ENCODE measurements around the gene STAT6. TPM values are rescaled to one million over a fixed set of nuclear protein-coding genes. Genes with fewer than 3 reads are reported as not detected.

STAT6 gene
- total and polyA plus RNA-seq, 7 donors = 66.1 to 210 (median 115) TPM

DNA sequence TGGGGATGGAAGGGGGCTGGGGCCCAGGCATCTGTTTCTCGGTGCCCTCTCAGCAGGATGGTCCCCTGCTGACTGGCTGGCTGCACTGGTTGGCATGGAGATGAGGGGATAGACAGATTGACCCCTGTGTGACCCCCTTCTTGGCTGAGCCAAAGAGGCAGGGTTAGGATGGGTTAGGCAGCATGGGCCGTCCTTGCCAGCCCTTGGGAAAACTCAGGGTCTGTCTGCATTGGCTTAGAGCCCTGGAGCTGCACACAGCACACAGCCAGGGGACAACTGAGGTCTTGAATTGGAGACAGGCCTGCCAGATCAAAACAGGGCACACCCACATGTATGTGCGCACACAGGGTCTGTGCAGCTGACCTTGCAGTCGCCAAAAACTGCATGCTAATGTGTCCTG lies 47.5 kb upstream of the STAT6 start:
- peak; percentile 63 for DNase-seq
- 81 to 88% methylated on average over 4 of the region's 4 CpGs for WGBS, 2 donors
- TF ChIP-seq CTCF (IDR thresholded peaks at IDR 0.05) (no peak), POLR2AphosphoS5 (IDR thresholded peaks at IDR 0.05) (peak in 1 of 4 donors; percentile 12)
- H3K4me3 ChIP-seq = no peak overlapping the region
- H3K27ac ChIP-seq = peak overlapping the region; percentile 17 to 48 (median 28)
- intact Hi-C loops (cut with DNase I) = no loop called here
- no peaks in the 10 kb centered on the region for H3K27me3 ChIP-seq
- H3K4me1 ChIP-seq = peaks cover 0 to 18% (median 12%) of the 10 kb centered on the region in 4 donors
- H3K9me3 ChIP-seq = no peaks in the 10 kb centered on the region
- H3K36me3 ChIP-seq = peaks cover 61 to 98% (median 71%) of the 10 kb centered on the region in 4 donors

DNA sequence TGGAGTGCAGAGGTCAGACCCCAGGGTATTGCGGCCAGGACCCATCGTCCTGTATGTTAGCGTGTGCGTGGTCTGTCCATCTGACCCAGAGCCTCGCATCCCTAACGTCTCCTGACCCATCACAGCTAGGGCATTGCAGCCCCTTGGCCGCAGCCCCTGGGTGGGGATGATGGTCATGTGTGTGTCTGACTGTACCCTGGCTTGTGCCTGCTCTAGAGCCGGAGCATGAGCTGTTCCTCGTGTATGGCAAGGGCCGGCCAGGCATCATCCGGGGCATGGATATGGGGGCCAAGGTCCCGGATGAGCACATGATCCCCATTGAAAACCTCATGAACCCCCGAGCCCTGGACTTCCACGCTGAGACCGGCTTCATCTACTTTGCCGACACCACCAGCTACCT lies 47.0 kb upstream of the STAT6 start:
- intact Hi-C loops (cut with DNase I) = no loop called here
- Histone ChIP-seq H3K27ac (peak overlapping the region; percentile 17 to 48 (median 28)), H3K4me1 (peaks cover 0 to 23% (median 16%) of the 10 kb centered on the region in 4 donors), H3K36me3 (peaks cover 61 to 94% (median 71%) of the 10 kb centered on the region in 4 donors), H3K4me3 (no peak overlapping the region), H3K27me3 (no peaks in the 10 kb centered on the region), H3K9me3 (no peaks in the 10 kb centered on the region)
- DNase-seq = peak; percentile 63
- TF ChIP-seq CTCF (IDR thresholded peaks at IDR 0.05) (no peak), EP300 (IDR thresholded peaks at IDR 0.05) (no peak), POLR2AphosphoS5 (IDR thresholded peaks at IDR 0.05) (no peak), POLR2A (IDR thresholded peaks at IDR 0.05) (no peak)
- 92 to 95% methylated on average over 16 of the region's 16 CpGs for WGBS, 2 donors

DNA sequence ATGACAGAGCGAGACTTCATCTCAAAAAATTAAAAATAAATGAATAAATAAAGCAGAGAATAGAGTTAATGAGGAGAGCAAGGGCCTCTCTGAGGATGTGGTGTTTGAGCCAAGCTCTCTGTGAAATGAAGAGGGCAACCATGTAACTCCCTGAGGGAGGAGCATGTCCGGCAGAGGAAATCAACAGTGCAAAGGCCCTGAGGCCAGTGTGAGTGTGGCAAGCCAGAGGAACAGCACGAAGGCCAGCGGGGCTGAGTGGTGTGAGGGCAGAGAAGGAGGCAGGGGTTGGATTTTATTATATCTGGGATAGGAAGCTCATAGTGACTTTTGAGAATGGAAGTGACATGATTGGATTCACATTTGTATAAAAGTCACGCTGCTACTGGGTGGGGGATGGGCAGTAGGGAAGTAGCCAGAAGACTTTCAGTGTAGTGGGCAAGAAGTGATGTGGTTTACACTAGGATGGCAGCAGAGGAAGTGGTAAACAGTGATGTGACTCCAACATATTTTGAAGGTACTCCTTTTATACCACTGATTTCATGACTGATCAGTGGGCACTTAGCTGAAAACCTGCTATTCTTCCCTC lies 46.5 kb upstream of the STAT6 start:
- DNase-seq = peak; percentile 65
- Histone ChIP-seq H3K9me3 (no peaks in the 10 kb centered on the region), H3K27ac (peak overlapping the region; percentile 15 to 34 (median 20)), H3K4me3 (no peak overlapping the region), H3K27me3 (no peaks in the 10 kb centered on the region), H3K36me3 (peaks cover 57 to 89% (median 67%) of the 10 kb centered on the region in 4 donors), H3K4me1 (peaks cover 0 to 28% (median 21%) of the 10 kb centered on the region in 4 donors)
- 82 to 92% methylated on average over 5 of the region's 5 CpGs for WGBS, 2 donors
- TF ChIP-seq POLR2AphosphoS5 (IDR thresholded peaks at IDR 0.05) = peak in 1 of 4 donors; percentile 4
- TF ChIP-seq POLR2A (IDR thresholded peaks at IDR 0.05) = no peak
- intact Hi-C loops (cut with DNase I) = no loop called here

GRCh38 chr12:57156701-57157403 lies 45.7 kb upstream of the STAT6 start:
- no peaks in the 10 kb centered on the region for H3K27me3 ChIP-seq
- TF ChIP-seq POLR2AphosphoS5 (IDR thresholded peaks at IDR 0.05) (no peak), EP300 (IDR thresholded peaks at IDR 0.05) (no peak), POLR2A (IDR thresholded peaks at IDR 0.05) (no peak), CTCF (IDR thresholded peaks at IDR 0.05) (no peak)
- H3K4me3 ChIP-seq = no peak overlapping the region
- H3K27ac ChIP-seq = peak overlapping the region in 2 of 4 donors; percentile 17 to 23
- intact Hi-C loops (cut with DNase I) = no loop called here
- H3K9me3 ChIP-seq = no peaks in the 10 kb centered on the region
- WGBS, 2 donors = 68 to 80% methylated on average over 16 of the region's 16 CpGs
- peaks cover 0 to 36% (median 30%) of the 10 kb centered on the region in 4 donors for H3K4me1 ChIP-seq
- H3K36me3 ChIP-seq = peaks cover 49 to 80% (median 59%) of the 10 kb centered on the region in 4 donors
- DNase-seq = peak; percentile 66

- H3K36me3 ChIP-seq = peaks cover 40 to 61% (median 45%) of the 10 kb centered on the region in 4 donors
- peak overlapping the region in 3 of 4 donors; percentile 17 to 24 (median 23) for H3K27ac ChIP-seq
- no peak for DNase-seq
- WGBS, 2 donors = 72 to 84% methylated on average over 5 of the region's 5 CpGs
- H3K4me3 ChIP-seq = no peak overlapping the region
- no peaks in the 10 kb centered on the region for H3K9me3 ChIP-seq
- H3K27me3 ChIP-seq = no peaks in the 10 kb centered on the region
- intact Hi-C loops (cut with DNase I) = no loop called here
- TF ChIP-seq POLR2A (IDR thresholded peaks at IDR 0.05) (no peak), CTCF (IDR thresholded peaks at IDR 0.05) (no peak), POLR2AphosphoS5 (IDR thresholded peaks at IDR 0.05) (no peak), EP300 (IDR thresholded peaks at IDR 0.05) (no peak)
- H3K4me1 ChIP-seq = peaks cover 0 to 55% (median 49%) of the 10 kb centered on the region in 4 donors
Measured at GRCh38 chr12:57154804-57155434, 43.8 kb upstream of the STAT6 start.
